Right lung (tissue), 5 donors: ENCODE results near the gene SLC43A2. TPM values are rescaled to one million over a fixed set of nuclear protein-coding genes. Genes with fewer than 3 reads are reported as not detected.

Experiments
- DNase-seq, 2 donors: peaks; one replicate each; pipeline ENCODE4 v3.0.0-alpha.2; 2013
- polyA plus RNA-seq, 5 donors: library from polyadenylated mRNA; unstranded; fragments of 120-200 nt; gene quantifications; one replicate each; pipeline versions ENCODE4 v1.2.1 to v1.2.3, GENCODE V29; 2013; ENCODE audit warnings: inconsistent platforms in 1 of 5, low replicate concordance in 1 of 5; ENCODE audit not compliant: insufficient read length in 5 of 5, insufficient read depth in 1 of 5

Gene SLC43A2
- polyA plus RNA-seq, 5 donors, result 21.0 to 29.0 (median 23.4) TPM

DNA sequence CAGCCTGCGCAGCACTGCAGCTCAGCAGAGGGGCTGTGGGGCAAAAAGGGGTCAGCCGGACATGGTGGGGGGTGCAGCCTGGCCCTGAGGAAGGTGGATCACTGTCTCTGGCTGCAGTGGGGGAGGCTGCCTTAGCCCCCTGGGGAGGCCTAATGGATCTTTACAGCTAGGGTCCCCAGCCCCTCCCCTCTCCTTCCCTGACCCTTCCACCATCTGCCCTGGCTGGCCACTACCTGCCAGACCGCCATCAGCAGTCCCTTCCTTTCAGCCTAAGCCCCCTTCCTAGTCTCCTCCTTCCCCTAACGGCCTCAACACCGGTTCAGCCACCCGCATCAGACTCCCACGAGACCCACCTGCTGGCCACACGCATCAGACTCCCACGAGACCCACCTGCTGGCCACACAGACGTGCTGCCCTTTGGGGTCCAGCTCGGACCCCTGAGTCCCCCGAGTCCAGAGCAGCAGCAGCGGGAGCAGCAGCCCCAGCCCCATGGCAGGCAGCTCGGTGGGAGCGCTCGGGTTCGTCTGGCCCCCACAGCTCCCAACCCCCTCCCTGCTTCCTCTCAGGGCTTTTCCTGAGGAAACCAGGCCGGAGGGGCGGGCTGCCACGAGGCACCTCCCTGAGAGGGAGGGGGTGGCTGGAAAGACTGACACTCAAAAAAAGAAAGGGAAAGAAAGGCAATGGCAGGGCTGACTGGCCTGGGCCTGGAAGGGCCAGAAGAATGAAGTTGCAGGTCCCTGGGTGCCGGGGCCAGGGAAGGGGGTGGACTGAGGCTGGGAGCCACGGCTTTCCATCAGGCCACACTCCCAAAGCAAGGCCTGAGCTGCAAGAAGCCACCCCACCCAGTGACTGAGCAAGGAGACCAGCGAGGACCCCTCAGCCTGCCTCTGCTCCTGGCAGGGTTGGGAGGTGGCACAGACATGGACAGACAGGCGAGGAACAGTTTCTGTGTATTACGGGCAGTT lies 16.9 kb upstream of the SLC43A2 start, which contains the start of gene SCARF1:
SCARF1 (minus strand) TSS at position 526 of the 965 bp plus-strand sequence; CDS start at position 491, 35 bp downstream.
- DNase-seq, result no peak

DNA sequence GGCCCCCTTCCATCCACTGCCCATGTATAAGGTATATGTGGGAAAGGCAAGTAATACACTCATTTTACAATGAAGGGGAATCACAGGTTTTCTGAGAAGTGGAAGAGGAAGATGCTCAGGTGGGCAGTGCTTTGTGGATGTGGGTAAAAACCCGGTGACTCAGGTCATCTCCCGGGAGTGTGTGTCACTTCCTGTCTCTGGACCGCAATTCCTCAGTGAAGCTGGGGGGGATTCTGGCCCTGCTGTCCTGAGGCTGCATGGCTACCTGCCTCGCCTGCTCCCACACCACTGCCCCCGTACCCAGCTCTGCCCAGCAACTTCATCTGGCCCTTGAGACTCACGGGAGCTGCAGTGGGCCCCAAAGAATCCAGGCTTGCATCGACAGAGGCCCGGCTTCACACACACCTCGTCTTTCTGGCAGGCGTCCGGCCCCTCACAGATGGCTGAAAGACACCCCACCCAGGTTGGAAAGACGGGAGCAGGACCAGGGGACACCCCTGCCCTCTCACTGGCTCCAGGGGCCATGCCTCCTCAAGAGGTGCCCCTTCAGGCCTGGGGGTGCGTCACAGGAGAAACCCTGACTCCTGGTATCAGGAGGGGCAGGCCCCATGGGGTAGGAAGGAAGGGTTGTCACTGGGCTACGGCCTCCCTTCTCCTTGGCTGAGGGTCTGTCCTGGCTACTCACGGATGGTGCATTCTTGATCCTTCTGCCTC lies 16.0 kb upstream of the SLC43A2 start:
- DNase-seq, result no peak

DNA sequence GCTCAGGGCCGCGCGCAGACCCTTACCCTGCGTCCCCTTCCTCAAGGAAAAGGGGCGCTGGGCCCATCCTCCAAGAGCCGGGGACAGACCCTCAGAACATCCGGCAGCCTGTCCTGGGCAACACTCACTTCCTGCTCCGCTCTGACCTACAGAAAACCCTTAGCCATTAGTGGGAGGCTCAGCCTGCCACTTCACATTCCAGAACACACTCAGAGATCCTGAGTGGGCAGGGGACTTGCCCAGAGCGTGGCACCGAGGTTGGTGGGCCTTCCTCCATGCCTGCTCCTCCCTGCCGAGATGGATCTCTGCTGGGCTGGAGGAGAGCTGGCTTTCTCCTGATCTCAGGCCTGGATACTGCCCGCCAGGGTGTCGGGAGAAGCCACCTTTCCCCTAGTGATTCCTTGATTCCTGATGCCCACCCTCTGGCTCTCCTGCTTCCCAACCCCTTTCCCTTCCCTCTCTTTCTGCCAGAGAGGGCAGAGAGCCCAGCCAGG lies 15.4 kb upstream of the SLC43A2 start:
- no peak for DNase-seq

DNA sequence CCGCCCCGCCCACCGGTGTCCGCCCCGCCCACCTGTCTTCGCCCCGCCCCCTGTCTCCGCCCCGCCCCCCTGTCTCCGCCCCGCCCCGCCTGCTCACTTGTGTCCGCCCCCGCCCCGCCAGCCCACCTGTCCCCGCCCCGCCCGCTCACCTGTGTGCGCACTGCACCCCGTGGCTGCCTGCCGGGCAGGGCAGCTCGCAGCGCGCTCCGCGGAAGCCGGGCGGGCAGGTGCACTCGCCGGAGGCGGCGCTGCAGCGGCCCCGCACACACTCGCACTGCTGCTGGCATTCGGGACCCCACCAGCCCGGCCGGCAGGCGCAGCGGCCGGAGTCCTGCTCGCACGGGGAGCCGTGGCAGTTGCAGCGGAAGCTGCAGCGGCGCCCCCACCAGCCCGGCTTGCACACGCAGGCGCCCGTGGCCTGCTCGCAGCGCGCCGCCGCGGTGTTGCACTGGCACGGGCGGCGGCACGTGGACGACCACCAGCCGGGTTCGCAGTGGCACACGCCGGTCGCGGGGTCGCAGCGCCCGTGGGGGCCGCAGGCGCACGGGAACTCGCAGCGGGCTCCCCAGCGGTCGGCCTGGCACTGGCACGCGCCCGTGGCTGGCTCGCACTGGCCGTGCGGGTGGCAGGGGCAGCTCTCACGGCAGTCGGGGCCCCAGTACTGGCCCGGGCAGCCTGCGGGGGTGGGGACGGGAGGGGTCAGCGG lies 14.8 kb upstream of the SLC43A2 start:
- no peak for DNase-seq

DNA sequence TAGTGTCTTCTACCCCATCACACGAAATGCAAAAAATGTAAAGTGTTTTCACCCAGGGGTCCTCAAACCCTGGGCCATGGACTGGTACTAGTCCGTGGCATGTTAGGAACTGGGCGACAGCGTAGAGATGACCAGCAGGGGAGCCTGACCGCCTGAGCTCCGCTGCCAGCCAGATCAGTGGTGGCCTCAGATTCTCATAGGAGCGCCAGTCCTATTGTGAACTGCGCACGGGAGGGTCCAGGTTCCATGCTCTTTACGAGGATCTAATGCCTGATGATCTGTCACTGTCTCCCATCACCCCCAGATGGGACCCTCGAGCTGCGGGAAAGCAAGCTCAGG lies 12.4 kb upstream of the SLC43A2 start:
- DNase-seq, result no peak

DNA sequence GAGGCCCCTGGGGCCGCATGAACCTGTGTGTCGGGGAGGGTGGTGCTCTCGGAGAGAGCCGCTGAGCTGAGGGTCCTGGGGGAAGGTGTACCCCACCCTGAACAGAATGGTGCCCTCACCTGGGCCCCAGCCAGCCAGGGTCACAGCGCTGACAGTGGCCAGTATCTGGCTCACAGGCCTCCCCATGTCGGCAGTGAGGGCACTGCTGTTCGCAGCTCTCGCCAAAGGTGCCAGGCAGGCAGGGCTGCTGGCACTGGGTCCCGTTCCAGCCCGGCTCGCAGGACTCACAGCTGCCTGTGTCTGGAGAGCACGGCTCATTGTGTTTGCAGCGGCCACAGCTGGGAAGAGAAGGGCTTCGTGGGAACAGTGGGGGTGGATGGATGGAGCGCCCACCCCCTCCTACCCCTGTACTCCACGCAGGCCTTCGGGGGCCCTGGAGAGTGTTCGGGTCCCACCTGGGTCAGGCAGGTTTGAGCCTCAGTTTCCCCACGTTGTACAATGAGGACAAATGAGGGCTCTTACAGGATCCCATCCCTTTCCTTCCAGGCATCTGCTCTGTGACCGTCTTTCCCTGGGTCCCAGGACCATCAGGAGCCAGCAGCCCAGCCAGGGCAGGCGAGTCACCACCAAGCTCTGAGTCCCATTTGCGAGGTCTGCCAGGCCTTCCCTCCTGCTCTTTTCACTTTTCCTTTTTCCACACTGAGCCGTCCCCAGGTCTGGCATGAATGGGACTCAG lies 11.9 kb upstream of the SLC43A2 start:
- no peak for DNase-seq

DNA sequence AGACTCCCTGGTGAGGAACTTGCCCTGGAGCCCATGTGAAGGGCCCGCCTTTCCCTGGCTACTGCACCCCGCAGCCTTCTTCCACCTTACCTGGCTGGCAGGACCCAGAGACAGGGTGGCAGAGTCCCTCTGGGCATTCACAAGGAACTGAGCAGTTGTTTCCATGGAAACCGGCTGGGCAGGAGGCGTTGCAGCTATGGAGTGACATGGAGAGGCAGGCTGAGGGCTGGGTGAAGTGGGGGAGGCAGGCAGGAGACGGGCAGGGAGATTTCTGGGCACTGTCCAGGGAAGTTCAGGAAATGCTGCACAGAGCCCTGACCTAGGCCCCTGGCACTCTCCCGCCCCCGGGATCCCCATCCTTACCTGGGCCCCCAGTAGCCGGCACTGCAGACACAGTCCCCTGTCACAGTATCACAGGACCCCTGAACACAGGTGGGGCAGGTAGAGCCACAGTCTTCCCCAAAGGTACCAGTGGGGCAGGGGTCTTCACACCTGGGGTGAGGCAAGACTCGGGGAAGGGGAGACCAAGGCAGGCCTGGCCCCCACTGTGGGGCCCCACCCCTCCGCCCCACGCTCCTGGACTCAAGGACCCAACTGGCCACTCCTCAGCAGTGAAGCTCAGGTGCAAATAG lies 11.0 kb upstream of the SLC43A2 start:
- no peak for DNase-seq

DNA sequence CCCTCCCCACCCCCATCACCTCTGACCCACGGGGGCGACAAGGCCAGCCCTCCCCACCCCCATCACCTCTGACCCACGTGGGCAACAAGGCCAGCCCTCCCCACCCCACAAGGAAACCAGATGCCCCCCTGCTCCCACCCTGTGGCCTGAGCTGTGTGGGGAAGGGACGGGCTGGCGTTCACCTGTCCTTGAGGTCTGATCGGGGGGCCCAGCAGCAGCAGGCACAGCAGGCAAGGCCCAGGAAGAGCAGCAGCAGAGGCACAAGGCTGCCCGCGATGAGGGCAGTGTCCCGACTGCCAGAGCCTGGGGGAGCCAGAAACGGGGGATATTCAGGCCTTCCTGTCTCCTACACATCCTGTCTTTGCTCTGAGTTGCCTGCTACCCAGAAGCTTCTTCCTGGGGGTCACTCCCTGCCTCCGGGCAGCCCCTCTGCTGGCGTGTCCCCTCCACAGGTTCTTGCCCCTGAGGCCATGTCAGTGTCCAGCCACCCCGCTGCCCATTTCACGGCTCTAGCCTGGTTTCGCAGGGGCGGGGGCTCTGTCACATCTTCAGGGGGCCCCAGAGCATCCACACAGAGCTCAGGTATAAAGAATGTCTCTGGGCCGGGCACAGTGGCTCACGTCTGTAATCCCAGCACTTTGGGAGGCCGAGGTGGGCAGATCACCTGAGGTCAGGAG lies 10.1 kb upstream of the SLC43A2 start:
- no peak for DNase-seq

DNA sequence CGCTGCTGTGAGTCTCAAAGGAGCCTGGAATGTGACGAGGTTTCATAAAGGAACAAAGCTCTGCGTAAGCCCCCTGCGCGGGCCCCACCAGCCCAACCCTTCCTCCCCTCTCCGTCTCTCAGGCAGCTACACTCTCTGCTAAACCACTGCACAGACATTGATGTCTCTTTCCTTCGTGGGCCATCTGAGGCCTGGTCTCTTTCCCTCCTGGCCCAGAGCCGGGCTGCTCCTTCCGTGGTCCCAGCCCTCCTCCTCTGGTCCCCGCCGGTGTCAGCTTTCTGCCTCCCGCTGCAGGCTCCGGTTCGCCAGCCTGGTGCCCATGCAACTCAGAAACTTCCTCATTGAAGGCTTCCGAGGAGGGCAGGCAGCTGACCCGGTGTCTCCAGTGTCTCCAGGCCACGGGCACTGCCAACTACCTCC lies 9.5 kb upstream of the SLC43A2 start:
- DNase-seq, result no peak

DNA sequence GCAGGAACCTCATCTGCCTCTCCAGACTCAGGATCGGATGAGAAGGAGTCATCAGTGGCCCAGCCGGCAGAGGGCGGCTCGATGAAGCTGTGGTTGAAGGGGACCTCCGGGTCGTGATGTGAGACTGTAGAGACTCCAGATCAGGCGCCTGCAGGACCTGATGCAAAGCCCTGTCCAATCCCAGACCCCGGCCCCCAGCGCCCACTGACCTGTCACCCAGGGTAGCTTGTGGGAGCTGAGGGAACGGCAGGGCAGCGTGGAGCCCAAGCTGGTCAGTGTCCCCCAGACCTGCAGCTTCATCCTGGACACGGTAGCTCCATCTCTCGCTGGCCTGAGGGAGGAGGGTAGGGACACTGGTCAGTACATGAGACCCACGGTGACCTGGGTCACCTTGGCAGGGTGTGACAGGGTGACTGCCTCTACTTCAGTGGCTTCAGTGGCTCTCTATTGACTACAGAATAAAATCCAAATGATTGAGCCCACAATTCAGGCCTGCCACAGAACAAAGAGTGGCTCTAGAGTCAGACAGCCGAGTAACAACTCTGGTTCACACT lies 8.2 kb upstream of the SLC43A2 start:
- DNase-seq, result no peak

DNA sequence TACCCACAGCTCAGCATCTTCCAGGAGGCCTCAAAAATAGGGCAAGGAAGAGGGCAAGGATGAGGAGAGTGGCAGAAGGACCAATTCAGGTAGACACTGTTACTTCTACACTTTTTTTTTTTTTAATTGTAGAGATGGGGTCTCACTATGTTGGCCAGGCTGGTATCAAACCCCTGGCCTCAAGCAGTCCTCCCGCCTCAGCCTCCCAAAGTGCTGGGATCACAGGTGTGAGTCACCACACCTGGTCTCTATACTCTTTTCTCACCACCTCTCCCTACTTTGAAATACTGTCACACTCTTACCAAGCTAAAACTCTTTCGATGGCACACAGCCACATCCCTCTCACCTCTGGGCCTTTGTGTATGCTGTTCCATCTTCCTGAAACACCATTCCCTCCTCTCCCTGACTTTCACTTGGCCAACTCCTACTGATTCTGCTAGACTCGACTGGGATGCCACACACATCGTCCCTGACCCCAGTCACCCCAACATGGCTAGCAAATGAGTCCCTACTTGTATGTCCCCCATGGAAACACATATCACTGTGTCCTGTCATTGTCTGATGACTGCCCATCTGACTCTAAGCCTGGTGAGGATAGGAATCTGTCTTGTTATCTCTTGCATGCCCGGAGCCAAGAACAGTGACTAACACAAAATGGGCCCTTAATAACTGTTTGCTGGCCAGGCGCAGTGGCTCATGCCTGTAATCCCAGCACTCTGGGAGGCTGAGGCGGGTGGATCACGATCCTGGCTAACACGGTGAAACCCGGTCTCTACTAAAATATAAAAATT lies 7.2 kb upstream of the SLC43A2 start:
- no peak for DNase-seq

DNA sequence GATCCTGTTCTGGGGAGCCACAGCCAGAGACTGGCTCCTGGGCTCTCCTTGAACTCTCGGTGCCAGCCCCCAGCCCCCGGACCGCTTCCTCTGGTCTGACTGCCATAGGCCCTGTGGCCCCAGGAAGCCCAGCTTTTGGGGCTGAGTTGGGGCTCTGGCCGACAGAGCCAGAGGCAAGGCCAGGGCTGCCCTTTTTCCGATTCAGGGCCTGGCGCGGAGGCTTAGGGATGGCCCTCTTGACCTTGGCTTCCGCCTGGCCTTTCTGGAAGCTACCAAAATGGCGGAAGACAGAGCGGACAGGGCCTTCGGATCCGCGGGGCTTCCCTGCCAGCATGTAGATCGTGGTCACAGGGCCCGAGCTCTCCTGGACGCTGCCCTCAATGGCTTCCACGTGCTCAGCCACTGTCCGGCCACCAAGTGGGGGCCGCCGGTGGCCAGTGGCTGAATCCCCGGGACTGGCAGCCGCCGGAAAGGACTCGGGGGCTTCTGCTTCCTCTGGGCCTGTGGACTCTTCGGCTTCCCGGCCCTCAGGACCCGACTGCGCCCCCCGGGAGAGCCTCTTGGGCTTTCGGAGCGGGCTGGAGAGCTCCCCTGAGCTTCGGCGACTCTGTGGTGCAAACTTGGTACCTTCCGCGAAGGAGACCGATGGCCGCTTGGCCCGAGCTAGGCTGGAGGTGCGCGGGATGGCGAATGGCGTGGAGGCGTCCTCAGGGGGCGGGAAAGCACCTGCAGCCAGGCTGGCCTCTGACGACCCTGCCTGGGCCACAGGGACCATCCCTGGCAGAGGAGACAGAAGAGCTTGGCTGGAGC lies 6.4 kb upstream of the SLC43A2 start:
- DNase-seq, result no peak

DNA sequence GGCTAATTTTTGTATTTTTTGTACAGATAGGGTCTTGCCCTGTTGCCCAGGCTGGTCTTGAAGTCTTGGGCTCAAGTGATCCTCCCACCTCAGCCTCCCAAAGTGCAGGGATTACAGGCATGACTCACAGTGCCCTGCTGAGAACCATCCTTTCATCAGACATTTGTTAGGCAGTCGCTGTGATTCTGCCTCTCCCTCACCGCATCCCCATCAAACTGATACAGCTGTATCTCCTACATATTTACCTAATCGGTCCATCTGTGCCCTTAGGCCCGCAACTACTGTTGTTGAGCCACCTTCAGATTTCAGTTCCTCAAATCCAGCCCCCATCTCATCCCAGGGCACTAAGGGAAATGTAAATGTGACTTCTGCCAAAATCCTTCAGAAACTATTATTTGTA lies 2.0 kb upstream of the SLC43A2 start:
- DNase-seq, result no peak

DNA sequence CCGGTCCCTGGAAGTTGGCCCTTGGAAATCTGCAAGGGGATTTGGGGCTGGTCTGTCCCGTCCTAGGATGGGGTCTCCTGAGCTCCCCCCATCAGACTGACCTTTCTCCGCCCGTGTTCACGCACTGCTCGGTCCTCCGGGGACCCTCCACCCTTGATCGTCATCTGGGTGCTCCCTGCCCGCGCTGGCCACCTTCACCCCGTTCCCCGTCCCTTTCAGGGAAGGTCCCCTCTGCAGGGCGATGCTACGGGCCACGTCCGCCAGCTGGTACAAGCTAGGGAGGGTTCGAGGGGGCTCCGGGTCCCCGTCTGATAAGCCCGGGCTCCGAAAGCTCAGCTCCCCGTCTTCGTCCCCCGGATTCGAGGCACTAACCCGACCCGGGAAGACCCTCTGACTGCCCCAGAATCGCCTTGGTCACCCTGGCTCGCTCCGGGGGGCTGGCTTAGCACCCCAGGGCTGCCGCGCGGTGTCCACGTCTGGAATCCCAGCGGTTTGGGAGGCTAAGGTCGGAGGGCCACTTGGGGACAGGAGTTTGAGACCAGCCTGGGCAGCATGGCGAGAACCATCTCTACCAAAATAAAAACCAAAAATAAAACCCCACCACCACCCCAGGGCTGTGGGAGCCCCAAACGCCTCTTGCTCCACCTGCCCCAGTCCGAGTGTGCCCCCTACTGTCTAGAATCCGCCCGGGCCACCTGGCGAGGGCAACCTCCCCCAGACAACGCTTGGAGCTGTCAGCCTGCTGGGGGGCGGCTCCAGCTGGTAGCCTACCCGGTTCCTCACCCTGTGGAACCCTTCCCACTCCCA lies 1.1 kb upstream of the SLC43A2 start:
- no peak for DNase-seq

DNA sequence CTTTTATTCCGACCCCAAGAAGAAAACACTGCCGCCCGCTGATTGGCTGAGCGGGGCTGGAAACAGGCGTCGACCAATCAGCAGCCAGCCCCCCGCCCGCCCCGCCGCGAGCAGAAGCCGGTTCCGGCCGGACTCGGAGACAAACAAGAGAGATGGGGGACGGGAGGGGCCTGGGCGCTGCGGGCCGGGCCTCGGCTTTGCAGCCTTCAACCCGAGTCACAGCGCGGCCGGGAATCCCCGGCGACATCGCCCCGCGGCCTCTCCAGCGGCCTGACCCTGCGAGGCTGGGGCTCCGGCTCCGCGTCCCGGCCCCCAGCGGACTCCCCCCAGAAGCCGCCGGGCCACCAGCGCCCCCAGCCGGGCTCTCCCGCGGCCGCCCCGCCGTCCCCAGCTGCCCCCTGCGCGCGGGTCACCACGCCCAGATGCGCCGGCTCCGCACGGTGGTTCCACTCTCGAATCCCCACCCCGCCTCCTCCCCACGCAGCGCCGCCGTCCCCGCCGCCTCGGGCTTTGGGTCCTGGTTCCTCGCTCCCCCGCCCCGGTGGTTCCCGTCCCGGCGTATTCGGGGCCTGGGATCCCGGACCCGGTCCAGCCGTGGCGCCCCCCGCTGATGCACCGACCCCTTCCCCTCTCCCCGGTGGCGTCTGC lies 346 bp upstream of the SLC43A2 start:
- DNase-seq, result peak; percentile 94

DNA sequence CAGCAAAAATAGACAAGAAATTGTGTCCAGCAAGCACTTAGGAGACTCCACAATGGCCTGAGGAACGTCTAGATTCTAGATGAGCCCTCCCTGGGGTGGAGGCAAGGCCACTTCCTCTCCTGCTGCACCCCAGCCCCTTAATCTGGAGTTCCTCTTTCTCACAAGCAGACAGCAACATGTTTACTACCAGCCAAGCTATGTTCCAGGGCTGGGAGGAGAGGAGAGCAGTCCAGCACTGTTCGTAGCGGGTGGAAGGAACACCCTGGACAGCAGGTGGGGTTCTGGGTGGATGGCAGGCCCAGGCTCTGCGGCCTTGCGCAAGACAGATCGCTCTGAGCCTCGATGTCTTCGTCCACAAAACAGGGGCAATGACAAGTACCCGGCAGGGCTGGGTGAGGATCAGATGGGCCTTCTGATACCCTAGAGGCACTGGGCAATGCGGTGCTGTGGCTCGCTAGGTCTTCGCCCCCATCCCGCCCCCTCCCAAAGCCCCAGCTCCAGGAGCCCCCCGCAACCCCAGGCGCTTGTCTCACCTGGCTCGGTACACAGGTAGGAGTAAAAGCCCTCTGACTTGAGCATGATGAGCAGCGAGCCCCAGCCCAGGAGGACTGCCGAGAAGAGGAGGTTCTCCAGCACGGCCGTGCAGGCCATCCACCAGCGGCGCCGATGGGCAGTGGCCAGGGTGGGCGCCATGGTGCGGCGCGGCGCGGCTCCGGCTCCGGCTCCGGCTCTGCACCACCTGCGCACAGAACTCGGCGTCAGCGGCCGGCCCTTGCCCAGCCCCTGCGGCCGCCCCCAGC lies 1.3 kb downstream of the SLC43A2 start:
- no peak for DNase-seq
